GM12878 (cell line): Measurements from ENCODE around the gene FAM236C. TPM values are rescaled to one million over a fixed set of nuclear protein-coding genes. Genes with fewer than 3 reads are reported as not detected.
"Not testable (repeated sequence)": the region's sequence is repeated elsewhere in the genome, so short reads cannot be mapped to it uniquely, and the experiment has no call there.

Experiments used
- ATAC-seq: fragments of 200-7000 bp; cut with Tn5 transposase; 3 replicates; pipeline ENCODE4 v1.9.1; 2020; ENCODE audit warnings: mild to moderate bottlenecking, moderate library complexity
- BruUV-seq: library from RNA; stranded (reverse); fragments of 400-500 nt; replicated peaks from 2 replicates; lab custom pipeline; 2021; lab: Mats Ljungman, UMichigan
- CTCF ChIA-PET: fragments of 300-600 bp; sonication (Branson Sonifier 250); formaldehyde crosslinking; extraction: SDS; loops from one replicate; lab custom pipeline; 2021; ENCODE audit warnings: inconsistent platforms; lab: Yijun Ruan, JAX
- POLR2A ChIA-PET: fragments of 350-600 bp; formaldehyde crosslinking; extraction: SDS; loops from one replicate; lab custom pipeline; 2021; ENCODE audit warnings: inconsistent platforms; lab: Charles Lee
- RAD21 ChIA-PET: fragments of 300-600 bp; sonication (Branson Sonifier 250); formaldehyde crosslinking; loops from one replicate; lab custom pipeline; 2023; ENCODE audit warnings: antibody characterized with exemption; ENCODE audit not compliant: unreplicated experiment; lab: Charles Lee
- SMC1A ChIA-PET: fragments of 300-600 bp; sonication (Branson Sonifier 250); formaldehyde crosslinking; loops from one replicate; lab custom pipeline; 2023; ENCODE audit not compliant: unreplicated experiment, uncharacterized antibody; lab: Charles Lee
- DNase-seq: peaks from one replicate; pipeline ENCODE4 v3.0.0-alpha.2; 2011; ENCODE audit warnings: low read depth, low spot score
- FAIRE-seq: peaks from 3 replicates; lab custom pipeline; 2011; peaks lifted over from hg19 to GRCh38; lab: Jason Lieb, UNC
- H2AFZ ChIP-seq: 2 replicates; pipeline ENCODE4 v1.6.0; 2011; ENCODE audit warnings: low read depth, low read length, control low read depth; ENCODE audit not compliant: control insufficient read depth
- H3K27ac ChIP-seq: 2 replicates; pipeline ENCODE4 v1.5.1; 2011; ENCODE audit warnings: control low read depth; ENCODE audit not compliant: control insufficient read depth, insufficient read depth
- H3K27me3 ChIP-seq, 2 experiments: replicated peaks in 1 of 2; 2 replicates each; pipeline versions ENCODE4 v1.6.0 to v1.6.1; 2011; ENCODE audit warnings: low read length in 1 of 2; ENCODE audit not compliant: control insufficient read depth in 2 of 2, insufficient read depth in 2 of 2
- H3K36me3 ChIP-seq, 2 experiments: 2 replicates each; pipeline ENCODE4 v1.5.1; 2011; ENCODE audit warnings: low read length in 1 of 2; ENCODE audit not compliant: control insufficient read depth in 2 of 2, insufficient read depth in 2 of 2
- H3K4me1 ChIP-seq: 2 replicates; pipeline ENCODE4 v1.6.1; 2011; ENCODE audit warnings: mild to moderate bottlenecking, low read length, moderate library complexity, mixed read lengths; ENCODE audit not compliant: control insufficient read depth, insufficient read depth
- H3K4me2 ChIP-seq: 2 replicates; pipeline ENCODE4 v1.6.0; 2011; ENCODE audit warnings: control low read depth; ENCODE audit not compliant: control insufficient read depth, insufficient read depth
- H3K4me3 ChIP-seq: fragments of 200-600 bp; sonication (generic); 2 replicates; pipeline ENCODE4 v1.5.1; 2016
- H3K79me2 ChIP-seq: 2 replicates; pipeline ENCODE4 v1.6.0; 2011; ENCODE audit warnings: low read length; ENCODE audit not compliant: control insufficient read depth, insufficient read depth
- H3K9ac ChIP-seq: 2 replicates; pipeline ENCODE4 v1.8.0; 2011; ENCODE audit warnings: low read length, control low read depth, mixed read lengths; ENCODE audit not compliant: control insufficient read depth, insufficient read depth
- H3K9me3 ChIP-seq: replicated peaks from 3 replicates; pipeline ENCODE4 v1.5.1; 2011; ENCODE audit warnings: mild to moderate bottlenecking, low read length; ENCODE audit not compliant: control insufficient read depth, insufficient read depth
- H4K20me1 ChIP-seq: 2 replicates; pipeline ENCODE4 v1.6.0; 2011; ENCODE audit not compliant: control insufficient read depth, insufficient read depth
- WGBS: methylation state at CpG from one replicate; pipeline ENCODE4 v1.1.6; 2016; ENCODE audit warnings: low lambda C conversion rate; ENCODE audit not compliant: insufficient replicate concordance, insufficient coverage; ENCODE audit errors: missing lambda C conversion rate; 5-methylcytosine and 5-hydroxymethylcytosine counted together
- in situ Hi-C: fragments of 300-500 bp; cut with MboI; formaldehyde crosslinking; loops from 9 replicates; pipeline ENCODE4 v1.14.3; 2018; ENCODE audit warnings: mixed read lengths
- intact Hi-C: fragments of 100-400 bp; cut with micrococcal nuclease; formaldehyde crosslinking; loops from one replicate; pipeline ENCODE4 v1.14.2; 2022; ENCODE audit not compliant: unreplicated experiment
- polyA plus RNA-seq, 11 experiments: library from polyadenylated mRNA; depleted of rRNA in 4 of 11; unstranded in 6 of 11; stranded (reverse) in 5 of 11; fragments of >200 nt; fragmentation: Nextera tagmentation in 4 of 11; fragmentation: Illumina TruSeq in 1 of 11; extraction: Ambion mirVana in 4 of 11; extraction: Trizol in 1 of 11; gene quantifications; 1 replicate in 1 of 11; 2 replicates in 10 of 11; pipeline versions ENCODE4 v1.2.1 to v1.2.3, GENCODE V29; 2011 to 2016; ENCODE audit warnings: inconsistent platforms in 2 of 11, missing spikeins in 2 of 11, low read depth in 1 of 11
- total RNA-seq, 4 experiments: library from RNA; depleted of rRNA in 3 of 4; stranded (reverse); fragments of >200 nt in 3 of 4; fragmentation: Illumina TruSeq in 1 of 4; extraction: Trizol in 1 of 4; gene quantifications; 2 replicates each; pipeline versions ENCODE4 v1.2.1 to v1.2.3, GENCODE V29; 2013 to 2021

FAM236C gene
- total and polyA plus RNA-seq, 10 of the 15 experiments (the other 5 are each of a cell fraction or from before 2014, with no cell fraction given) = not detected

DNA sequence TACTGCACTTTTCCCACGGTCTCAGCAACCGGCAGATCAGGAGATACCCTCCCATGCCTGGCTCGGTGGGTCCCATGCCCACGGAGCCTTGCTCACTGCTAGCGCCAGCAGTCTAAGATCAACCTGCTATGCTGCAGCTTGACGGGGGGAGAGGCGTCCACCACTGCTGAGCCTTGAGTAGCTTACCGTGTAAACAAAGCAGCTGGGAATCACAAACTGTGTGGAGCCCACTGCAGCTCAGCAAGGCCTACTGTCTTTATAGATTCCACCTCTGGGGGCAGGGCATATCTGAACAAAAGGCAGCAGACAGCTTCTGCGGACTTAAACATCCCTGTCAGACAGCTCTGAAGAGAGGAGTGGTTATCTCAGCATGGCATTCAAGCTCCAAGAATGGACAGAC, 47.6 kb downstream of the FAM236C start:
- H2AFZ ChIP-seq, H3K9ac ChIP-seq, H3K9me3 ChIP-seq, FAIRE-seq, in situ Hi-C loops, H3K27ac ChIP-seq, H3K4me2 ChIP-seq, RAD21 ChIA-PET, H3K36me3 ChIP-seq, H4K20me1 ChIP-seq, H3K4me1 ChIP-seq, intact Hi-C loops, POLR2A ChIA-PET, SMC1A ChIA-PET, H3K4me3 ChIP-seq, CTCF ChIA-PET, H3K27me3 ChIP-seq, H3K79me2 ChIP-seq, DNase-seq, ATAC-seq, BruUV-seq: not testable (repeated sequence)
- no CpG with 5 or more reads among the region's 9 CpGs for WGBS

Other genes with a start within 250 kb of the FAM236C start
Only the 7 nearest of the 8 such genes appear.
- not detected in 2 replicates for gene DMRTC1B, start 135.7 kb upstream of the FAM236C start, total RNA-seq (2014; rRNA removed)
- not detected in 2 replicates for gene DMRTC1B, start 135.7 kb upstream of the FAM236C start, total RNA-seq (2014; rRNA removed; fragmentation: Illumina TruSeq; extraction: Trizol)
- not detected in 2 replicates for gene DMRTC1B, start 135.7 kb upstream of the FAM236C start, total RNA-seq (2021)
- not detected in 2 replicates for gene DMRTC1B, start 135.7 kb upstream of the FAM236C start, polyA plus RNA-seq (2011; rRNA removed)
- not detected in 2 replicates for gene DMRTC1B, start 135.7 kb upstream of the FAM236C start, polyA plus RNA-seq (2014; fragmentation: Illumina TruSeq; extraction: Trizol)
- not detected for gene DMRTC1B, start 135.7 kb upstream of the FAM236C start, polyA plus RNA-seq (2014; fragmentation: Nextera tagmentation; extraction: Ambion mirVana)
- 0.06 TPM in 1 of 2 replicates, not detected in the other for gene DMRTC1B, start 135.7 kb upstream of the FAM236C start, polyA plus RNA-seq (2014; rRNA removed)
- not detected for gene DMRTC1B, start 135.7 kb upstream of the FAM236C start, polyA plus RNA-seq (2016; fragmentation: Nextera tagmentation; extraction: Ambion mirVana)
- gene FAM236B, start 130.0 kb upstream of the FAM236C start, total RNA-seq (2014; rRNA removed) = not detected in 2 replicates
- not detected in 2 replicates for gene FAM236B, start 130.0 kb upstream of the FAM236C start, total RNA-seq (2014; rRNA removed; fragmentation: Illumina TruSeq; extraction: Trizol)
- gene FAM236B, start 130.0 kb upstream of the FAM236C start, total RNA-seq (2021) = not detected in 2 replicates
- not detected in 2 replicates for gene FAM236B, start 130.0 kb upstream of the FAM236C start, polyA plus RNA-seq (2011; rRNA removed)
- gene FAM236B, start 130.0 kb upstream of the FAM236C start, polyA plus RNA-seq (2014; fragmentation: Illumina TruSeq; extraction: Trizol) = not detected in 2 replicates
- not detected for gene FAM236B, start 130.0 kb upstream of the FAM236C start, polyA plus RNA-seq (2014; fragmentation: Nextera tagmentation; extraction: Ambion mirVana)
- gene FAM236B, start 130.0 kb upstream of the FAM236C start, polyA plus RNA-seq (2014; rRNA removed) = not detected in 2 replicates
- not detected for gene FAM236B, start 130.0 kb upstream of the FAM236C start, polyA plus RNA-seq (2016; fragmentation: Nextera tagmentation; extraction: Ambion mirVana)
- not detected in 2 replicates for gene FAM236D, start 104.4 kb upstream of the FAM236C start, total RNA-seq (2014; rRNA removed)
- gene FAM236D, start 104.4 kb upstream of the FAM236C start, total RNA-seq (2014; rRNA removed; fragmentation: Illumina TruSeq; extraction: Trizol) = not detected in 2 replicates
- not detected in 2 replicates for gene FAM236D, start 104.4 kb upstream of the FAM236C start, total RNA-seq (2021)
- gene FAM236D, start 104.4 kb upstream of the FAM236C start, polyA plus RNA-seq (2011; rRNA removed) = not detected in 2 replicates
- not detected in 2 replicates for gene FAM236D, start 104.4 kb upstream of the FAM236C start, polyA plus RNA-seq (2014; fragmentation: Illumina TruSeq; extraction: Trizol)
- not detected for gene FAM236D, start 104.4 kb upstream of the FAM236C start, polyA plus RNA-seq (2014; fragmentation: Nextera tagmentation; extraction: Ambion mirVana)
- not detected in 2 replicates for gene FAM236D, start 104.4 kb upstream of the FAM236C start, polyA plus RNA-seq (2014; rRNA removed)
- gene FAM236D, start 104.4 kb upstream of the FAM236C start, polyA plus RNA-seq (2016; fragmentation: Nextera tagmentation; extraction: Ambion mirVana) = not detected
- gene FAM236A, start 25.6 kb downstream of the FAM236C start, total RNA-seq (2014; rRNA removed) = not detected in 2 replicates
- not detected in 2 replicates for gene FAM236A, start 25.6 kb downstream of the FAM236C start, total RNA-seq (2014; rRNA removed; fragmentation: Illumina TruSeq; extraction: Trizol)
- gene FAM236A, start 25.6 kb downstream of the FAM236C start, total RNA-seq (2021) = not detected in 2 replicates
- not detected in 2 replicates for gene FAM236A, start 25.6 kb downstream of the FAM236C start, polyA plus RNA-seq (2011; rRNA removed)
- not detected in 2 replicates for gene FAM236A, start 25.6 kb downstream of the FAM236C start, polyA plus RNA-seq (2014; fragmentation: Illumina TruSeq; extraction: Trizol)
- gene FAM236A, start 25.6 kb downstream of the FAM236C start, polyA plus RNA-seq (2014; fragmentation: Nextera tagmentation; extraction: Ambion mirVana) = not detected
- not detected in 2 replicates for gene FAM236A, start 25.6 kb downstream of the FAM236C start, polyA plus RNA-seq (2014; rRNA removed)
- gene FAM236A, start 25.6 kb downstream of the FAM236C start, polyA plus RNA-seq (2016; fragmentation: Nextera tagmentation; extraction: Ambion mirVana) = not detected
- not detected in 2 replicates for gene DMRTC1, start 31.2 kb downstream of the FAM236C start, total RNA-seq (2014; rRNA removed)
- not detected in 2 replicates for gene DMRTC1, start 31.2 kb downstream of the FAM236C start, total RNA-seq (2014; rRNA removed; fragmentation: Illumina TruSeq; extraction: Trizol)
- not detected in 2 replicates for gene DMRTC1, start 31.2 kb downstream of the FAM236C start, total RNA-seq (2021)
- gene DMRTC1, start 31.2 kb downstream of the FAM236C start, polyA plus RNA-seq (2011; rRNA removed) = not detected in 2 replicates
- gene DMRTC1, start 31.2 kb downstream of the FAM236C start, polyA plus RNA-seq (2014; fragmentation: Illumina TruSeq; extraction: Trizol) = not detected in 2 replicates
- not detected for gene DMRTC1, start 31.2 kb downstream of the FAM236C start, polyA plus RNA-seq (2014; fragmentation: Nextera tagmentation; extraction: Ambion mirVana)
- 0.06 TPM in 1 of 2 replicates, not detected in the other for gene DMRTC1, start 31.2 kb downstream of the FAM236C start, polyA plus RNA-seq (2014; rRNA removed)
- not detected for gene DMRTC1, start 31.2 kb downstream of the FAM236C start, polyA plus RNA-seq (2016; fragmentation: Nextera tagmentation; extraction: Ambion mirVana)
- not detected in 2 replicates for gene PABPC1L2B, start 90.3 kb downstream of the FAM236C start, total RNA-seq (2014; rRNA removed)
- not detected in 2 replicates for gene PABPC1L2B, start 90.3 kb downstream of the FAM236C start, total RNA-seq (2014; rRNA removed; fragmentation: Illumina TruSeq; extraction: Trizol)
- not detected in 2 replicates for gene PABPC1L2B, start 90.3 kb downstream of the FAM236C start, total RNA-seq (2021)
- not detected in 2 replicates for gene PABPC1L2B, start 90.3 kb downstream of the FAM236C start, polyA plus RNA-seq (2011; rRNA removed)
- not detected in 2 replicates for gene PABPC1L2B, start 90.3 kb downstream of the FAM236C start, polyA plus RNA-seq (2014; fragmentation: Illumina TruSeq; extraction: Trizol)
- not detected for gene PABPC1L2B, start 90.3 kb downstream of the FAM236C start, polyA plus RNA-seq (2014; fragmentation: Nextera tagmentation; extraction: Ambion mirVana)
- gene PABPC1L2B, start 90.3 kb downstream of the FAM236C start, polyA plus RNA-seq (2014; rRNA removed) = not detected in 2 replicates
- gene PABPC1L2B, start 90.3 kb downstream of the FAM236C start, polyA plus RNA-seq (2016; fragmentation: Nextera tagmentation; extraction: Ambion mirVana) = not detected
- gene PABPC1L2A, start 166.9 kb downstream of the FAM236C start, total RNA-seq (2014; rRNA removed) = not detected in 2 replicates
- gene PABPC1L2A, start 166.9 kb downstream of the FAM236C start, total RNA-seq (2014; rRNA removed; fragmentation: Illumina TruSeq; extraction: Trizol) = not detected in 2 replicates
- not detected in 2 replicates for gene PABPC1L2A, start 166.9 kb downstream of the FAM236C start, total RNA-seq (2021)
- not detected in 2 replicates for gene PABPC1L2A, start 166.9 kb downstream of the FAM236C start, polyA plus RNA-seq (2011; rRNA removed)
- gene PABPC1L2A, start 166.9 kb downstream of the FAM236C start, polyA plus RNA-seq (2014; fragmentation: Illumina TruSeq; extraction: Trizol) = not detected in 2 replicates
- not detected for gene PABPC1L2A, start 166.9 kb downstream of the FAM236C start, polyA plus RNA-seq (2014; fragmentation: Nextera tagmentation; extraction: Ambion mirVana)
- gene PABPC1L2A, start 166.9 kb downstream of the FAM236C start, polyA plus RNA-seq (2014; rRNA removed) = not detected in 2 replicates
- gene PABPC1L2A, start 166.9 kb downstream of the FAM236C start, polyA plus RNA-seq (2016; fragmentation: Nextera tagmentation; extraction: Ambion mirVana) = not detected